Measurements from ENCODE around the gene EFTUD2.

DNA sequence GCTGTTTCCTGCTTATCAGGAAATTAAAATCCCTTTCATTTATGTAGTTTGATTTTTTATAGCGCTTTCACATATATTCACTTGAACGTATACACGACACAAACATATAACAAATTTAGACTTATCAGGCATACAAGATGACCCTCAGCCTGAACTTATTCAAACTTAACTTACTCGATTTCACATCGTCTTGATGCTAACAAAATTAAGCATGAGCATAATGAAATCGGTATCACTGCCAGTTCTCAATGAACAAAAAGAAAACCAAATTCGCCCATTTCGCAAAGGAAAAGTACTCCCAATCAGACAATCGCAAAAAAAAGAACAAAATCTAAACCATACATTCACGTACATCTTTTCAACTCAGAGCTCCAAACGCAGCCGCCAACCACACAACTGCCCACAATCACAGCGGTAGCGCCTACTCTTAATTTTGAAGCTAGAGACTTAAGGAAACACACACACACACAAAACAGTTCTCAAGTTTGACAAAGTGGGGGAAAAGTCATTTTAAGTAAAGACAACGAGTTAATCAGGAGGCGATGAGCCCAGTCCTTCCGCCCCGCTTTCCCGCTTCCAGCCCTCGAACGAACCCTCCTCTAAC is 70.2 kb downstream of the EFTUD2 start:
- TF ChIP-seq, protein P1, sequence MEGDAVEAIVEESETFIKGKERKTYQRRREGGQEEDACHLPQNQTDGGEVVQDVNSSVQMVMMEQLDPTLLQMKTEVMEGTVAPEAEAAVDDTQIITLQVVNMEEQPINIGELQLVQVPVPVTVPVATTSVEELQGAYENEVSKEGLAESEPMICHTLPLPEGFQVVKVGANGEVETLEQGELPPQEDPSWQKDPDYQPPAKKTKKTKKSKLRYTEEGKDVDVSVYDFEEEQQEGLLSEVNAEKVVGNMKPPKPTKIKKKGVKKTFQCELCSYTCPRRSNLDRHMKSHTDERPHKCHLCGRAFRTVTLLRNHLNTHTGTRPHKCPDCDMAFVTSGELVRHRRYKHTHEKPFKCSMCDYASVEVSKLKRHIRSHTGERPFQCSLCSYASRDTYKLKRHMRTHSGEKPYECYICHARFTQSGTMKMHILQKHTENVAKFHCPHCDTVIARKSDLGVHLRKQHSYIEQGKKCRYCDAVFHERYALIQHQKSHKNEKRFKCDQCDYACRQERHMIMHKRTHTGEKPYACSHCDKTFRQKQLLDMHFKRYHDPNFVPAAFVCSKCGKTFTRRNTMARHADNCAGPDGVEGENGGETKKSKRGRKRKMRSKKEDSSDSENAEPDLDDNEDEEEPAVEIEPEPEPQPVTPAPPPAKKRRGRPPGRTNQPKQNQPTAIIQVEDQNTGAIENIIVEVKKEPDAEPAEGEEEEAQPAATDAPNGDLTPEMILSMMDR (conservative IDR thresholded peaks at IDR 0.05; ENCODE audit: low read length): no peak
- no peak for TF ChIP-seq EZH2phosphoT487 (IDR thresholded peaks at IDR 0.05; ENCODE audit: borderline replicate concordance, low read depth, low read length)

All from OCI-LY7 (cell line).